GM12891 (cell line): ENCODE data around the gene GDA.

Source experiments
- POLR2A ChIP-seq: IDR thresholded peaks from 2 replicates; pipeline ENCODE4 v1.6.1; 2011; ENCODE audit warnings: low read depth, low read length, control low read depth
- POLR2AphosphoS5 ChIP-seq: IDR thresholded peaks from 2 replicates; pipeline ENCODE4 v1.6.1; 2011; ENCODE audit warnings: low read depth, low read length, control low read depth

- TF ChIP-seq POLR2AphosphoS5 (no peak), POLR2A (no peak)
Measured at GRCh38 chr9:72147676-72148075, 1.6 kb upstream of the GDA start.
